GM06990 (cell line): ENCODE measurements around the gene PCID2.
A peak's percentile ranks its signal among the peaks of the same experiment; 100 is the strongest.

ENCODE experiments used
- DNase-seq: peaks from one replicate; pipeline ENCODE4 v3.0.0-alpha.2; 2011; ENCODE audit not compliant: insufficient read length; ENCODE audit errors: extremely low read depth
- H3K27me3 ChIP-seq: replicated peaks from 2 replicates; pipeline ENCODE4 v1.6.0; 2011; ENCODE audit warnings: low read length; ENCODE audit not compliant: control insufficient read depth, insufficient read depth
- H3K36me3 ChIP-seq: 2 replicates; pipeline ENCODE4 v1.5.1; 2011; ENCODE audit warnings: low read length; ENCODE audit not compliant: control insufficient read depth, insufficient read depth
- H3K4me3 ChIP-seq: replicated peaks from 2 replicates; pipeline ENCODE4 v1.5.1; 2011; ENCODE audit warnings: low read depth, mild to moderate bottlenecking, control low read depth, low read length
- TF ChIP-seq, protein P1 (sequence below): IDR thresholded peaks from 2 replicates; pipeline ENCODE4 v1.5.1; 2011; ENCODE audit warnings: low read length, control low read depth, mild to moderate bottlenecking, inconsistent platforms; ENCODE audit not compliant: insufficient read depth, poor library complexity, severe bottlenecking

Gene PCID2

DNA sequence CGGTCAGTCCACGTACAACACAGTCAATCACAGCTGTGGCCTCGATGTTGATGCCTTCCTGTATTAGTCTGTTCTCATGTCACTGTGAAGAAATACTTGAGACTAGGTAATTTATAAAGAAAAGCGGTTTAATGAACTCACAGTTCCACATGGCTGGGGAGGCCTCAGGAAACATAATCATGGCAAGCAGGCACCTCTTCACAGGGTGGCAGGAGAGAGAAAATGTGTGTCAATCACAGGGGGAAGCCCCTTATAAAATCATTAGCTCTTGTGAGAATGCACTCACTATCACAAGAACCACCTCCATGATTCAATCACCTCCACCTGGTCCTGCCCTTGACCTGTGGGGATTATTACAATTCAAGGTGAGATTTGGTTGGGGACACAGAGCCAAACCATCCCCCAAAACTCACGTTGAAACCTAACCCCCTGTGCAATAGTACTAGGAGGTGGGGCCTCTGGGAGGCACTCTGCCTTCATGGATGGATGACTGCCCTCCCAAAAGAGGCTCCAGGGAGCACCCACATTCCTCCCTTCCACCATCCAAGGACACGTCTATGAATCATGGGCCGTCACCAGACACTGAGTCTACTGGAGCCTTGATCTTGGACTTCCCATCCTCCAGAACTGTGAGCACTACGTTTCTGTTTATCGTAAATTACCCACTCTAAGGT, 52.4 kb downstream of the PCID2 start:
- H3K4me3 ChIP-seq, result no peak overlapping the region
- no peaks in the 10 kb centered on the region for H3K36me3 ChIP-seq
- DNase-seq, result no peak
- TF ChIP-seq, protein P1, sequence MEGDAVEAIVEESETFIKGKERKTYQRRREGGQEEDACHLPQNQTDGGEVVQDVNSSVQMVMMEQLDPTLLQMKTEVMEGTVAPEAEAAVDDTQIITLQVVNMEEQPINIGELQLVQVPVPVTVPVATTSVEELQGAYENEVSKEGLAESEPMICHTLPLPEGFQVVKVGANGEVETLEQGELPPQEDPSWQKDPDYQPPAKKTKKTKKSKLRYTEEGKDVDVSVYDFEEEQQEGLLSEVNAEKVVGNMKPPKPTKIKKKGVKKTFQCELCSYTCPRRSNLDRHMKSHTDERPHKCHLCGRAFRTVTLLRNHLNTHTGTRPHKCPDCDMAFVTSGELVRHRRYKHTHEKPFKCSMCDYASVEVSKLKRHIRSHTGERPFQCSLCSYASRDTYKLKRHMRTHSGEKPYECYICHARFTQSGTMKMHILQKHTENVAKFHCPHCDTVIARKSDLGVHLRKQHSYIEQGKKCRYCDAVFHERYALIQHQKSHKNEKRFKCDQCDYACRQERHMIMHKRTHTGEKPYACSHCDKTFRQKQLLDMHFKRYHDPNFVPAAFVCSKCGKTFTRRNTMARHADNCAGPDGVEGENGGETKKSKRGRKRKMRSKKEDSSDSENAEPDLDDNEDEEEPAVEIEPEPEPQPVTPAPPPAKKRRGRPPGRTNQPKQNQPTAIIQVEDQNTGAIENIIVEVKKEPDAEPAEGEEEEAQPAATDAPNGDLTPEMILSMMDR, result no peak
- H3K27me3 ChIP-seq, result no peaks in the 10 kb centered on the region; the same call in 1 of the 2 replicates

DNA sequence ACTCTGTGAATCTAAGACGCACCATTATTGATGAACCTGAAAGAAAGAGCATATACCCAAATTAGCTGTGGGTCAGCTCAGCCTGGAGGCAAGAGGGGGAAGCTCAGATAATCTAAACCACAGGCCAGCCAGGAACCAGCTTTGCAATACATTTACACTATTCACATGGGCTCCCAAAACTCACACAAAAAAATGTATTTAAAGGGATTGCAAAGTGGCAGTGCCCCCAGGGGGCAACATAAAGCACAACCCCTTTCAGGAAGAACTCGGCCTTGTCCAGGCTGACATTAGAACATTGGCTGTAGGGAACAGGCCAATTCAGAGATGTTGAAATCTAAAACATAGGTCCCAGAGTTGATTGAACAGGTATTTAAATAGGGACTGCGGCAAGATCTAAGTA, 53.3 kb downstream of the PCID2 start:
- no peak for DNase-seq
- Histone ChIP-seq H3K27me3 (no peaks in the 10 kb centered on the region; the same call in 1 of the 2 replicates), H3K36me3 (no peaks in the 10 kb centered on the region), H3K4me3 (no peak overlapping the region)
- TF ChIP-seq, protein P1, result no peak

DNA sequence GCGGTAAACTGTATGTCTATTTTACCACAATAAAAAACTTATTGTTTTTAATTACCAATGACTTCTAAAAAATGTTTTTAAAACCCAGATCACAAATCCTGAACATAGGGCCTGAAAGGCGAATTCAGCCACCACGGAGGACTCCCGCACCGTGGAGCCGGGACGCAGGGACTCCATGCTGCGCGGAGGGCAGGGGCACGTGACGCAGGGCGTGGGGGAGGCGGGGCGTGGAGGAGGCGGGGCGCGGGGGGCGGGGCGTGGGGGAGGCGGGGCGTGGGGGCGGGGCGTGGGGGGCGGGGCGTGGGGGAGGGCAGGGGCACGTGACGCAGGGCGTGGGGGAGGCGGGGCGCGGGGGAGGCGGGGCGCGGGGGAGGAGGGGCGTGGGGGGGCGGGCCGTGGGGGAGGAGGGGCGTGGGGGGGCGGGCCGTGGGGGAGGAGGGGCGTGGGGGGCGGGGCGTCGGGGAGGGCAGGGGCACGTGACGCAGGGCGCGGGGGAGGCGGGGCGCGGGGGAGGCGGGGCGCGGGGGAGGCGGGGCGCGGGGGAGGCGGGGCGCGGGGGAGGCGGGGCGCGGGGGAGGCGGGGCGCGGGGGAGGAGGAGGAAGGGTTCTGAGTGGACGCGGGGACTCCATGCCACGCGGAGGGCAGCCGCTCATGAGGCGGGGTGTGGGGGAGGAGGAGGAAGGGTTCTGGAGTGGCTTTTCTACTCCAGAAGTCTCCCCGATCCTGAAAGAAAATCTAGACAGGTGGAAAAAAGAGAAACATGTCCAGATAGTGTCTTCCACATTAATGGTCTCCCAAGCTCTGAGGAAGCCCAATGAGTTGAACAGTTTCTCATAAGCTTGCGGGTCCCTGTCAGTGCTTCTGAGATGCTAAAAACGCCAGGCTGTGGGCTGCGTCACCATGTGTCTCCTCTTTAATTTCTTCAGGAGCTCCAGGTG, 54.4 kb downstream of the PCID2 start:
- no peaks in the 10 kb centered on the region for H3K36me3 ChIP-seq
- DNase-seq, result peak; percentile 54
- H3K27me3 ChIP-seq, result no peaks in the 10 kb centered on the region; the same call in 1 of the 2 replicates
- TF ChIP-seq, protein P1, result no peak
- H3K4me3 ChIP-seq, result peak overlapping the region; percentile 51

DNA sequence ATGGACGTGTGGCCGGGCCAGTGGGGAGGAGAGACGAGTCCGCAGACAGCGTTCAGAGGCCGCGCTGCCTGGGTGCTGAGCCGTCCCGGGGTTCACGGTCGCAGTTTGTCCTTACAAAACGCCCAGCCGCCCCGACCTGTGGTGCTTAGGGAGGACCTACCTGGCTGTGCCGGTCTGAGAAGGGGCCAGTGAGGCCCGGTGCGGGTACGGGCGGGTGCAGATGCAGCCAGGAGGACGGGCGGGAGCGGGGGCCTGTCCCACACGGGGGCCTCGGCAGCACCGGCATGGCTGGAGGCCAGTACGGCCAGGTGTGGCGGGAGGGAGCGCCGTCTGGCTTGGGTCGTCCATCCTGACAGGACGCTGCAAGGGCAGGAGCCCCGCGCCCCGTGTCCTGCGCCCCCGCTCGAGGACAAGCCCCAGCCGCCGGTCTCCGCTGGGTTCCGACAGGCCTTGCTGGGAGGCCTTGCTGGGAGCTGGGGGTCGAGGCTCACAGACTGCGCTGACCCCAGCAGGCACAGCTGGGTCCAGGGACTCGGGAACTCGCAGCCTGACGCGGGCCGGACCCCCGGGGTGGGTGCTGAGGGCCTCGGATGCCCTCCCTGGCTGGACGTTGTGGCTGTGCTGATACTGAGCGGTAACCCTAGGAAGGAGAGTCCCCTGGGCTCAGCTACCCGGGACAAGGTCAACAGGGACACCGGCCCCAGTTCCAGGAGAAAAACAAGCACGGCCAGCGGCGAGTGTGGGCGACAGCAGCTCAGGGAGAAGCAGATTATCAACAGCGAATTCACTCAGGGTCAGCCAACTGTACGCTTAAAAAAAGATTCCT, 55.3 kb downstream of the PCID2 start:
- TF ChIP-seq, protein P1, result no peak
- Histone ChIP-seq H3K4me3 (peak overlapping the region; percentile 51), H3K27me3 (no peaks in the 10 kb centered on the region; the same call in 1 of the 2 replicates), H3K36me3 (no peaks in the 10 kb centered on the region)
- DNase-seq, result peak; percentile 35

DNA sequence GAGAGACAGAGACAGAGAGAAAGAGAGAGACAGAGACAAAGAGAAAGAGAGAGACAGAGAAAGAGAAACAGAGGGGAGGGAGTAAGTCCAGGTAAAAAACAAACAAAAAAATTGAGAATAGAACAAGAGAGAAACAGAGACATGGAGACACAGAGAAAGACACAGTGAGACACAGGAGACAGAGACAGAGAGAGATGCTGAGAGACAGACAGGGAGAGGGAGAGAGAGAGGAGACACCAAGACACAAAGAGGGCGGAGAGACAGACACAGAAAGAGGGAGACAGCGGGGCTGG, 55.8 kb downstream of the PCID2 start:
- no peaks in the 10 kb centered on the region; the same call in 1 of the 2 replicates for H3K27me3 ChIP-seq
- TF ChIP-seq, protein P1, result no peak
- DNase-seq, result no peak
- peak overlapping the region; percentile 8; the same call in 1 of the 2 replicates for H3K4me3 ChIP-seq
- H3K36me3 ChIP-seq, result no peaks in the 10 kb centered on the region
